Right renal cortex interstitium (tissue), 3 donors: ENCODE results near the gene ADIG. TPM values are rescaled to one million over a fixed set of nuclear protein-coding genes. Genes with fewer than 3 reads are reported as not detected.

ENCODE experiments used
- DNase-seq, 3 donors: peaks; one replicate each; pipeline ENCODE4 v3.0.0-alpha.2; 2013; ENCODE audit warnings: low read depth in 3 of 3, low spot score in 2 of 3
- polyA plus RNA-seq, 3 donors: library from polyadenylated mRNA; unstranded; fragments of 120-200 nt; gene quantifications; one replicate each; pipeline ENCODE4 v1.2.1, GENCODE V29; 2013; ENCODE audit not compliant: insufficient read length in 3 of 3

Gene ADIG
- polyA plus RNA-seq, 3 donors: not detected

DNA sequence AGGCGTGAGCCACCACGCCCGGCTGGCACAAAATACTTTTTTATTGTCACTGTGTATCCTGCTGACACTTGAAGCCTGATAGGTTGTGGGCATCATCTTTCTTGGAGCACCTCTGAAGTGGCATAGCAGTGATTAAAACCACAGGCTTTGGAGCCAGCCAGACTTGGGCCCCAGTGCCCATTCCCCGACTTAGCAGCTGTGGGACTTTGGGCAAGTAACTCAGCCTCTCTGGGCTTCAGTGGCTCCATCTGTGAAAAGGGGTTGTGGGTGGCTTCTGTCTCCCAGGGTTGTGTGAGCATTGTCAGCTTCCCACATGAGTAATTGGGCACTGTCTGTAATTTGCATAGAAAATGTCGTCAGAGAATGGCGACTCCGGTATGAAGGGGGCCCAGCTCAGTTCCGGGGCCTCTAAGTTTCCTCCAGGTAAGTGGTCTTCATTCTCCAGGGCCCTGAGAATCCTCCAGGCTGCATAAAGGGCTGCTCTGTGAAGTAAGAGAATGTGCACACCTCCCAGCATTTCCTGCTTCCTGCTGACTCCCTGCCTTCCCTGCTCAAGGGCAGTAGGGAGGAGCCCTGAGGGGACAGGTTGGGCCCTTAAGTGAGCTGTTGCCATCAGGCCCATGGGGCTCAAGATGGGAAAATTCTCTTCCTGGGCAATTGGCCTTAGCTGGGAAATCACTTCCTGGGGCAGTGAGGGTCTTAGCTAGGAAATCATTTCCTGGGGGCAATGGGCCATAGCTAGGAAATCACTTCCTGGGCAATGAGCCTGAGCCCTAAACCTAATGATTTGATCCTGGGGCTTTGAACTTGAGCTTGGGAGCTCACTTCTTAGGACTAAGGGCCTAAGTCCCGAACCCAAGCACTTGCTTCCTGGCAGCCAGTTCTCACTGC lies 47.8 kb downstream of the ADIG start:
- no peak for DNase-seq

DNA sequence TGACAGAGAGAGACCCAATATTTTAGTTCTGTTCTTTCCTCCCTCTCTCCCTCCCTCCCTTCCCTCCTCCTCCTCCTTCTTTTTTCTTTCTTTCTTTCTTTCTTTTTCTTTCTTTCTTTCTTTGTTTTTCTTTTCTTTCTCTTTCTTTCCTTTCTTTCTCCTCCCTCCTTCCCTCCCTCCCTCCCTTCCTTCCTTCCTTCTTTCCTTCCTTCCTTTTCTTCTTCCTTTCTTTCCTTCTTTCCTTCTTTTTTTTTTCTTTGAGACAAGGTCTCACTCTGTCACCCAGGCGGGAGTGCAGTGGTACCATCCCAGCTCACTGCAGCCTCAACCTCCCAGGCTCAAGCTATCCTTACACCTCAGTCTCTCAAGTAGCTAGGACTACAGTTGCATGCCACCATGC lies 49.0 kb downstream of the ADIG start:
- DNase-seq: no peak

DNA sequence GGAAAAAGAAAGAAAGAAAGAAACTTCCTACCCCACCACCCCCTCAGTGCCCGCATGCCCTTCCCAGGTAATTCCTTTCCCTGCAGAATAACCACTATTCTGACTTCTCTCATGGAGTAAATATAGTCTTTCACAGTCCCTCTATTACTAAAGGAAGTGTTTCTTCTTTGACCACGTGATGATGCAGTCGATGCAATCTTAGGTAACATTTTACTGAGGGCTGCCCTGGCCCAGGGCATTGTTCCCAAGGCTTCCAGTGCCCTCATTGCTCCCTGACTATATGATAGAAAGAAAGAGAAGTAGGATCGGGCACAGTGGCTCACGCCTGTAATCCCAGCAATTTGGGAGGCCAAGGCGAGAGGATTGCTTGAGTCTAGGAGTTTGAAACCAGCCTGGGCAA lies 49.7 kb downstream of the ADIG start:
- no peak for DNase-seq

- no peak for DNase-seq
These were observed 50.4 kb downstream of the ADIG start for GRCh38 chr20:38631155-38632022.

GRCh38 chr20:38633577-38634093 lies 52.6 kb downstream of the ADIG start:
- DNase-seq: peak in 1 of 3 donors; percentile 27

GRCh38 chr20:38635721-38636288 lies 54.8 kb downstream of the ADIG start:
- no peak for DNase-seq

Other genes starting within 250 kb of the ADIG start
- gene LBP, start 234.7 kb upstream of the ADIG start, polyA plus RNA-seq: not detected
- 10 to 100 TPM; 26.7 to 64.9 (median 28.8) TPM for gene SNHG17, start 145.9 kb upstream of the ADIG start, polyA plus RNA-seq
- 10 to 100 TPM; 33.7 to 36.5 (median 35.0) TPM for gene RALGAPB, start 108.4 kb upstream of the ADIG start, polyA plus RNA-seq
- 1 to 10 TPM in 1 of 3 donors, under 1 TPM in 2; 0.26 to 1.3 (median 0.60) TPM for gene ARHGAP40, start 20.6 kb downstream of the ADIG start, polyA plus RNA-seq
- 1 to 10 TPM; 1.2 to 2.1 (median 1.4) TPM for gene SLC32A1, start 143.3 kb downstream of the ADIG start, polyA plus RNA-seq
- 1 to 10 TPM; 9.4 to 9.8 (median 9.8) TPM for gene ACTR5, start 167.3 kb downstream of the ADIG start, polyA plus RNA-seq
- gene PPP1R16B, start 224.5 kb downstream of the ADIG start, polyA plus RNA-seq: 1 to 10 TPM; 7.5 to 8.8 (median 8.3) TPM